CD4-positive, CD25-positive, alpha-beta regulatory T cell (primary cell): ENCODE results near the gene IPO9. TPM values are rescaled to one million over a fixed set of nuclear protein-coding genes. Genes with fewer than 3 reads are reported as not detected.
A peak's percentile ranks its signal among the peaks of the same experiment; 100 is the strongest.
"Not testable (repeated sequence)": the region's sequence is repeated elsewhere in the genome, so short reads cannot be mapped to it uniquely, and the experiment has no call there.

Experiments used
- ATAC-seq, 2 donors: fragments of 150-1000 bp; cut with Tn5 transposase; one replicate each; pipeline ENCODE4 v1.10.0; 2021; ENCODE audit warnings: low read depth in 2 of 2, moderate number of reproducible peaks in 2 of 2, moderate library complexity in 1 of 2
- DNase-seq, 3 donors: peaks; one replicate each; pipeline versions ENCODE4 v3.0.0 to v3.0.0-alpha.2; 2012 to 2022; ENCODE audit warnings: mixed read lengths in 1 of 3
- H3K27ac ChIP-seq: one replicate; pipeline ENCODE4 v1.7.0; 2013; ENCODE audit warnings: mild to moderate bottlenecking, low read length; ENCODE audit not compliant: insufficient read depth, poor library complexity, severe bottlenecking
- H3K27me3 ChIP-seq: one replicate; pipeline ENCODE4 v1.7.0; 2013; ENCODE audit warnings: low read length; ENCODE audit not compliant: control insufficient read depth, insufficient read depth
- H3K36me3 ChIP-seq: one replicate; pipeline ENCODE4 v1.7.0; 2013; ENCODE audit warnings: mild to moderate bottlenecking, low read length, moderate library complexity; ENCODE audit not compliant: control insufficient read depth, insufficient read depth
- H3K4me1 ChIP-seq: 2 replicates; pipeline ENCODE4 v1.7.0; 2013; ENCODE audit warnings: mild to moderate bottlenecking, low read length; ENCODE audit not compliant: insufficient read depth, control insufficient read depth, poor library complexity, severe bottlenecking
- H3K4me3 ChIP-seq: one replicate; pipeline ENCODE4 v1.7.0; 2013; ENCODE audit warnings: low read depth, mild to moderate bottlenecking, low read length, moderate library complexity
- H3K9me3 ChIP-seq, 2 experiments: 1 replicate in 1 of 2; 2 replicates in 1 of 2; pipeline ENCODE4 v1.7.0; 2013; ENCODE audit warnings: low read length in 2 of 2, mild to moderate bottlenecking in 1 of 2, moderate library complexity in 1 of 2; ENCODE audit not compliant: control insufficient read depth in 2 of 2
- H3K27ac Mint-ChIP-seq, 3 donors: one replicate each; pipeline ENCODE4 v1.8.0; 2020 to 2022; ENCODE audit warnings: mild to moderate bottlenecking in 3 of 3, mixed read lengths in 3 of 3, moderate library complexity in 2 of 3
- H3K27me3 Mint-ChIP-seq: one replicate; pipeline ENCODE4 v1.8.0; 2022; ENCODE audit warnings: mild to moderate bottlenecking, mixed read lengths
- H3K36me3 Mint-ChIP-seq: one replicate; pipeline ENCODE4 v1.8.0; 2020; ENCODE audit warnings: mixed read lengths
- H3K4me1 Mint-ChIP-seq, 4 donors: one replicate each; pipeline ENCODE4 v1.8.0; 2020 to 2022; ENCODE audit warnings: mixed read lengths in 4 of 4, mild to moderate bottlenecking in 1 of 4
- H3K4me3 Mint-ChIP-seq, 4 donors: one replicate each; pipeline ENCODE4 v1.8.0; 2020 to 2022; ENCODE audit warnings: mild to moderate bottlenecking in 4 of 4, mixed read lengths in 4 of 4, moderate library complexity in 3 of 4
- H3K9me3 Mint-ChIP-seq, 7 donors: one replicate each; pipeline ENCODE4 v1.8.0; 2020 to 2022; ENCODE audit warnings: mixed read lengths in 7 of 7, mild to moderate bottlenecking in 3 of 7, moderate library complexity in 2 of 7
- polyA plus RNA-seq, 4 donors: library from polyadenylated mRNA; unstranded; fragments of 300-500 nt; fragmentation: Illumina TruSeq; gene quantifications; one replicate each; pipeline ENCODE4 v1.2.3, GENCODE V29; 2021
- total RNA-seq: library from RNA; stranded (reverse); gene quantifications from one replicate; pipeline ENCODE4 v1.2.3, GENCODE V29; 2022

Gene IPO9
- total and polyA plus RNA-seq, 5 donors from 2014 or later, result 13.9 to 31.3 (median 15.2) TPM

DNA sequence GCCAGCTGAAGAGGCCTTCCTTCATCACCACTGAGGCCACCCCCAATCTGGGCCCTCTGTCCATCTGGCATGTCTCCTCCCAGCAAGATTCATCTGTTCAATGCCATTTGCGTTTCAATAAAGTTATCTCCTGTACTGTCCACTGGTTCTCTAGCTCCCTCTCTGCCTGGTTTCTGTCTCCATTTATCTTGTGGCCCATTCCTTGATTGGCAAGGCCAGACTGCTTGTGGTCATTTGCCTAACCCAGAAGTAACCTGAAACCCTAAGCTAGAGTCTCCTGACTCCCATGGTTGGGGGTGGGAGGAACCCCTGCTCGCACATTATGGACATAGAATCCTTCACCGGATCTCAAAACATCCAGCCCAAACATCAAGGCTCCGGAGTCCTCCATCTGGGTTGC, 2.1 kb upstream of the IPO9 start:
- no peaks in the 10 kb centered on the region for H3K27me3 ChIP-seq
- Mint-ChIP-seq H3K36me3 (peaks cover 3% of the 10 kb centered on the region), H3K9me3 (no peaks in the 10 kb centered on the region), H3K4me1 (peaks cover 23 to 36% (median 29%) of the 10 kb centered on the region in 4 donors), H3K27me3 (no peaks in the 10 kb centered on the region), H3K4me3 (no peak overlapping the region), H3K27ac (no peak overlapping the region)
- DNase-seq (no peak), ATAC-seq (no peak)
- no peak overlapping the region for H3K4me3 ChIP-seq
- H3K4me1 ChIP-seq, result peaks cover 28% of the 10 kb centered on the region
- H3K36me3 ChIP-seq, result no peaks in the 10 kb centered on the region
- H3K9me3 ChIP-seq, result no peaks in the 10 kb centered on the region
- H3K27ac ChIP-seq, result no peak overlapping the region

DNA sequence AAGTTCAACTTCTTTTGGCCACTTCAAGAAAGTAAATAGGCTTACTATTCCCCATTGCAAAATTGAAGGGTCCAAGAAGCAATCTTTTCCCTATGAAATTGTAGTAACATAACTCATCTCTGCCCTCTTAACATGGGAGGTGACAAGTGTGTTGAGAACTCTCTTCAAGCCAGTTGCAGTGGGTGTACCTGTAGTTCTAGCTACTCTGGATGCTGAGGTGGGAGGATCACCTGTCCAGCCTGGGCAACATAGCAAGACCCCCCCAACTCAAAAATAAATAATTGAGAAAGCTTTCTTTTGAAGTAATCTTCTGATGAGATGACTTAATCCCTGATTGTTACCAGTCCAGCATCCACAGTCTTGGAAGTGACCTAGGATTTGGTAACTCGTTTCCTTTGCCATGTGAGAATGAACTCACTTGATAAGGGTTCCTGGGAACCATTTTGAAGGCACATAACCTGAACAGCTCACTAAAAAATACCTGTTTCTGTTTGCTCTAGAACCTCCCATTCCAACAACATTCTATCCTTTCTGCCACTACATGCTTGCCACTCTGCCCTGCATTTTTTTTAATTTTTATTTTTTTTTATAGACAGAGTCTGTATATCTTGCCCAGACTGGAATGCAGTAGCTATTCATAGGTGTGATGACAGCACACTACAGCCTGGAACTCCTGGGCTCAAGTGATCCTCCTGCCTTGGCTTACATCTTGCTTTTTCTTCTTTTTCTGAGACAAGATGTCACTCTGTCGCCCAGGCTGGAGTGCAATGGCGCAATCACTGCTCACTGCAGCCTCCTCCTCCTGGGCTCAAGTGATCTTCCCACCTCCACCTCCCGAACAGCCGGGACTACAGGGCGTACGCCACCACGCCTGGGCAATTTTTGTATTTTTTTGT, 1.4 kb upstream of the IPO9 start:
- no peaks in the 10 kb centered on the region for H3K9me3 ChIP-seq

DNA sequence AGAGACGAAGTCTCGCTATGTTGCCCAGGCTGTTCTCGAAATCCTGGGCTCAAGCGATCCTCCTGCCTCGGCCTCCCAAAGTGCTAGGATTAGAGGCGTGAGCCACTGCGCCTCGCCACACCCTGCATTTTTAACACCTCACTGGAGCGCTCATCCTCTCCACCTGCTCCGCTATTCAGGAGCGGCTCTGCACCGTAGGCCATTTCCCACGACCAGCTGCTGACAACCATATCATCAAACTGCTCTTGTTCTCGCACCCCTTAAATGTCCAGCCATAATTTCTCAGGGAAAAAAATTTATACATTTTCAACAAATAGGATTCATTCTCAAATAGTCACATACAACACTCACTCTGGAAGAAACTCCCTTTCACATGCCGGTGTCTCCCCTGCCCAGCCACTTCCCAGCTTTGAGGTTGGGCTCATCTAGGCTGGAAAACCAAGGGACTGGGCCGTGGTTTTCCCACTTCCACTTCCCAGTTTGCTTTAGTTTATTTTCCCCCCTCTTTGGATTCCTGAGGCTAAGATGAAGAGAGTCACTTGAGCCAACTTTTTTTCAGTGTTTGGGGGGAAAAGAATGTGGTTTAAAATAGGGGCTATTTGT, 639 bp upstream of the IPO9 start:
- H3K27ac Mint-ChIP-seq, result peak overlapping the region in 2 of 3 donors; percentile 82 to 93
- Histone ChIP-seq H3K36me3 (no peaks in the 10 kb centered on the region), H3K27ac (peak overlapping the region; percentile 89), H3K9me3 (no peaks in the 10 kb centered on the region), H3K27me3 (no peaks in the 10 kb centered on the region), H3K4me1 (peaks cover 28% of the 10 kb centered on the region), H3K4me3 (peak overlapping the region; percentile 56)
- H3K36me3 Mint-ChIP-seq, result peaks cover 3% of the 10 kb centered on the region
- H3K4me1 Mint-ChIP-seq, result peaks cover 26 to 45% (median 36%) of the 10 kb centered on the region in 4 donors
- DNase-seq (no peak), ATAC-seq (no peak)
- H3K9me3 Mint-ChIP-seq, result no peaks in the 10 kb centered on the region
- H3K4me3 Mint-ChIP-seq, result peak overlapping the region; percentile 22 to 99 (median 82)
- no peaks in the 10 kb centered on the region for H3K27me3 Mint-ChIP-seq

More for the DNA sequence above, 1.4 kb upstream of the IPO9 start:
- Histone ChIP-seq H3K4me3 (no peak overlapping the region), H3K27me3 (no peaks in the 10 kb centered on the region), H3K4me1 (peaks cover 28% of the 10 kb centered on the region), H3K36me3 (no peaks in the 10 kb centered on the region), H3K27ac (no peak overlapping the region)
- H3K36me3 Mint-ChIP-seq, result peaks cover 3% of the 10 kb centered on the region
- peak overlapping the region in 1 of 3 donors; percentile 93 for H3K27ac Mint-ChIP-seq
- H3K9me3 Mint-ChIP-seq, result no peaks in the 10 kb centered on the region
- ATAC-seq (no peak), DNase-seq (no peak)
- peaks cover 24 to 41% (median 33%) of the 10 kb centered on the region in 4 donors for H3K4me1 Mint-ChIP-seq
- no peaks in the 10 kb centered on the region for H3K27me3 Mint-ChIP-seq
- peak overlapping the region in 3 of 4 donors; percentile 24 to 66 (median 43) for H3K4me3 Mint-ChIP-seq

DNA sequence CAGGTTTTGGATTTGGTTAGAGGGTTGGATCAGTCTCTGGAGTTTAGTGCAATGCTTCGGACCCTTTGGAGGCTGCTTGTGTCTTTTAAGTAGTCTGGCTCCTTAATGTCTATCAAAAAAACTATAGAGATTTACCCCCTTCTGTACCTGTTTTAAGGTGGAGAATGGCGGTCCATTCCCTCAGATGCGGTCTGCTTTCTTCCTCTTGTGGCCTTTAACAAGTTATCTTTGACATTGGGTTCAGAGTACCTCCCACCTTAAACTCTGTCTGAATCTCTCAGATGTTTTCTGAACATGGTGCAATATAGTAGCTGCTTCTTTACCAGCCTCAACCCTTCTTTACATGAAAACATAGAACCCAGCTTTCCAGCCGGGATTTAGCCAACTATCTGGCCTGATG, 2.4 kb downstream of the IPO9 start:
- no peak for DNase-seq

DNA sequence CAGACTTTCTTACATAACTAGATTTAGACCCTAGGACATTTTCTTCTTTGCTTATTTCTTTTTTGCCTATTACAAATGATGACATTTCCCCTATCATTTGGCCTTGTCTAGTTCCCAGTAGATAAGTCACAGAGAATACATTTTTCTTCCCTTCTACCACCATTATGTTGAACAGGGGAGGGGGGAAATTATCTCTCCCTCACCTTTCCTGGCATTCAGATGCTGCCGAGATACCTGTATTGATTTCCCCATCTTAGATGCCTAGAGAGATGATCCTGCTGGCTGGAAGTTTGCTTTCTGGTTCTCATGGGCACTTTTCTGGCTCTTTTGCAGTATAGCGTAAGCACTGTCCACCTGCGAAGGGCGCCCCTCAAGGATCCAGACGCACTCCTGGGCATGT, 5.7 kb downstream of the IPO9 start:
- peaks cover 42 to 80% (median 56%) of the 10 kb centered on the region in 4 donors for H3K4me1 Mint-ChIP-seq
- peaks cover 21% of the 10 kb centered on the region for H3K4me1 ChIP-seq

More for the DNA sequence above, 2.4 kb downstream of the IPO9 start:
- H3K4me1 Mint-ChIP-seq, result peaks cover 33 to 70% (median 51%) of the 10 kb centered on the region in 4 donors
- ATAC-seq, result no peak
- H3K36me3 ChIP-seq, result peaks cover 14% of the 10 kb centered on the region
- H3K27ac Mint-ChIP-seq, result peak overlapping the region in 1 of 3 donors; percentile 11
- H3K4me3 ChIP-seq, result peak overlapping the region; percentile 38
- peaks cover 28% of the 10 kb centered on the region for H3K4me1 ChIP-seq
- no peak overlapping the region for H3K27ac ChIP-seq
- no peaks in the 10 kb centered on the region for H3K27me3 ChIP-seq
- H3K9me3 Mint-ChIP-seq, result no peaks in the 10 kb centered on the region
- H3K36me3 Mint-ChIP-seq, result peaks cover 16% of the 10 kb centered on the region
- H3K4me3 Mint-ChIP-seq, result peak overlapping the region; percentile 94 to 99 (median 97)
- no peaks in the 10 kb centered on the region for H3K9me3 ChIP-seq
- H3K27me3 Mint-ChIP-seq, result no peaks in the 10 kb centered on the region

DNA sequence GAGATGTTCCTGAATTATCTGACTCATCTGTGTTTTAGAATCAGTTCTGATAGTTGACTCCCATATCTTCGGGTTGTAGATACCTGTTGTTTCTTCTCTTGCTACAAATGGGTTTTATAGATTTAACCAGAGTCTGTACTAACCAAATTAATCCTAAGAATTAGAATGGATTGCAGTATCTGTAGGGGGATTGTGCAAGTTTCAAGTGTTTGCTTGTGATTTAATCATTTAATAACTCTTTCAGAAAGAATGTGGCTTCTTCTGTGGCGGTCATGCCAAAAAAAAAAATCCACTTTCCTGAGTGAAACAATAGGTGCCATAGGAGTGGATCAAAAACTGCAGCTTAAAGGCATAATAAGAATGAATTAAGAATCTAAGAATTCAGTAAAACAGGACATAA, 9.4 kb downstream of the IPO9 start:
- H3K27ac ChIP-seq, result no peak overlapping the region
- H3K36me3 ChIP-seq, result peaks cover 25% of the 10 kb centered on the region
- H3K4me1 ChIP-seq, result peaks cover 4% of the 10 kb centered on the region
- Mint-ChIP-seq H3K36me3 (peaks cover 20% of the 10 kb centered on the region), H3K9me3 (no peaks in the 10 kb centered on the region), H3K4me1 (peaks cover 43 to 71% (median 53%) of the 10 kb centered on the region in 4 donors), H3K27ac (peak overlapping the region in 1 of 3 donors; percentile 34), H3K27me3 (no peaks in the 10 kb centered on the region), H3K4me3 (no peak overlapping the region)
- H3K9me3 ChIP-seq, result no peaks in the 10 kb centered on the region
- no peak for ATAC-seq
- no peak for DNase-seq
- H3K4me3 ChIP-seq, result no peak overlapping the region
- H3K27me3 ChIP-seq, result no peaks in the 10 kb centered on the region

More for the DNA sequence above, 5.7 kb downstream of the IPO9 start:
- Histone ChIP-seq H3K36me3 (peaks cover 25% of the 10 kb centered on the region), H3K27ac (no peak overlapping the region), H3K9me3 (no peaks in the 10 kb centered on the region), H3K4me3 (no peak overlapping the region), H3K27me3 (no peaks in the 10 kb centered on the region)
- ATAC-seq (no peak), DNase-seq (no peak)
- H3K9me3 Mint-ChIP-seq, result no peaks in the 10 kb centered on the region
- H3K27ac Mint-ChIP-seq, result no peak overlapping the region
- H3K27me3 Mint-ChIP-seq, result no peaks in the 10 kb centered on the region
- no peak overlapping the region for H3K4me3 Mint-ChIP-seq
- peaks cover 23% of the 10 kb centered on the region for H3K36me3 Mint-ChIP-seq

DNA sequence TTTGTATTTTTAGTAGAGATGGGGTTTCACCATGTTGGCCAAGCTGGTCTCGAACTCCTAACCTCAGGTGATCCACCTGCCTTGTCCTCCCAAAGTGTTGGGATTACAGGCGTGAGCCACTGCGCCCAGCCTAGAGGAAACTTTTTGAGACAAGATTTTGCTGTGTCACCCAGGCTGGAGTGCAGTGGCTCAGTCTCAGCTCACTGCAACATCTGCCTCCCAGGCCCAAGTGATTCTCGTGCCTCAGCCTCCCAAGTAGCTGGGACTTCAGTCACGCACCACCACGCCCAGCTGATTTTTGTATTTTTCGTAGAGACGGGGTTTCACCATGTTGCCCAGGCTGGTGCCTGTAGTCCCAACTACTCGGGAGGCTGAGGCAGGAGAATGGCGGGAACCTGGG, 10.1 kb downstream of the IPO9 start:
- not testable (repeated sequence) for H3K9me3 ChIP-seq, ATAC-seq, H3K9me3 Mint-ChIP-seq, H3K4me3 Mint-ChIP-seq, DNase-seq, H3K4me3 ChIP-seq, H3K27ac Mint-ChIP-seq, H3K27me3 Mint-ChIP-seq, H3K27ac ChIP-seq, H3K4me1 ChIP-seq, H3K27me3 ChIP-seq
- Mint-ChIP-seq H3K4me1 (peaks cover 43 to 68% (median 52%) of the 10 kb centered on the region in 4 donors), H3K36me3 (peaks cover 20% of the 10 kb centered on the region)
- peaks cover 25% of the 10 kb centered on the region for H3K36me3 ChIP-seq
